ENCODE data around the gene TTC34. TPM values are rescaled to one million over a fixed set of nuclear protein-coding genes. Genes with fewer than 3 reads are reported as not detected.

The TTC34 gene
- total RNA-seq, 1 donor from 2014 or later, result 3.6 TPM

DNA sequence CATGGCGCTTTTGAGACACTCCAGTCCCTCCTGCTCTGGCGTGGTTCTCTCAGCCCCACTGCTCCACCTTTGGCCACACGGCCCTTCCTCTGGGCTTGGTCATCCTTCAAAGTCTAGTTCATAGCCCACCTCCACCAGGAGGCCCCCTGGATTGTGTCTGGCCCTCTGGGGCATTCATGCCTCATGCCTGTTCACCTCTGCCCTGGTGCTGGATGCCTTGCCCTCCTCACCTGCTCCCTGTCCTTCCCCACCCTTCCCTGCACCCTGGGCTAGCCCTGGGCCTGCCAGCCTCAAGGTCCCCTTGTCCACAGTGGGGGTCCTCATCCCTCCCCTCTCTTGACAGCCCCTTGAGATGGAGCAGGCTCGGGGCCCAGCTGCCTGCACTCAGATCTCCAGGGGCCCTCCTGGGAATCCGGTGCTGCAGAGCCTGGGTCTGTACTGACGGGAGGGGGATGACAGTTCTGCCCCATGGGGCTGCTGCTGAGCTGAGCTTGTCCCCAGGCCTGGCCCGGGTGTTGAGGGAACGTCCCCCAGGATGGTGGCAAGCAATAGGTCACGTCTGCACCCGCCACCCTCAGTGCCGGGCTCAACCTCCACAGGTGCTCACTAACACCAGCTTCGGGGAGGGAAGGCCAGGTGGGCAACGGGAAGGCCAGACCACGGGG, 196.5 kb downstream of the TTC34 start:
- Mint-ChIP-seq H3K9me3 (no peaks in the 10 kb centered on the region), H3K27ac (no peak overlapping the region), H3K36me3 (no peaks in the 10 kb centered on the region), H3K27me3 (ENCODE audit: low read depth) (peaks cover 26% of the 10 kb centered on the region), H3K4me1 (no peaks in the 10 kb centered on the region), H3K4me3 (no peak overlapping the region)
- DNase-seq (ENCODE audit: low spot score in 2 of 2, unreplicated experiment in 2 of 2), result peak in 1 of 2 experiments; percentile 36
- TF ChIP-seq, protein P1, sequence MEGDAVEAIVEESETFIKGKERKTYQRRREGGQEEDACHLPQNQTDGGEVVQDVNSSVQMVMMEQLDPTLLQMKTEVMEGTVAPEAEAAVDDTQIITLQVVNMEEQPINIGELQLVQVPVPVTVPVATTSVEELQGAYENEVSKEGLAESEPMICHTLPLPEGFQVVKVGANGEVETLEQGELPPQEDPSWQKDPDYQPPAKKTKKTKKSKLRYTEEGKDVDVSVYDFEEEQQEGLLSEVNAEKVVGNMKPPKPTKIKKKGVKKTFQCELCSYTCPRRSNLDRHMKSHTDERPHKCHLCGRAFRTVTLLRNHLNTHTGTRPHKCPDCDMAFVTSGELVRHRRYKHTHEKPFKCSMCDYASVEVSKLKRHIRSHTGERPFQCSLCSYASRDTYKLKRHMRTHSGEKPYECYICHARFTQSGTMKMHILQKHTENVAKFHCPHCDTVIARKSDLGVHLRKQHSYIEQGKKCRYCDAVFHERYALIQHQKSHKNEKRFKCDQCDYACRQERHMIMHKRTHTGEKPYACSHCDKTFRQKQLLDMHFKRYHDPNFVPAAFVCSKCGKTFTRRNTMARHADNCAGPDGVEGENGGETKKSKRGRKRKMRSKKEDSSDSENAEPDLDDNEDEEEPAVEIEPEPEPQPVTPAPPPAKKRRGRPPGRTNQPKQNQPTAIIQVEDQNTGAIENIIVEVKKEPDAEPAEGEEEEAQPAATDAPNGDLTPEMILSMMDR (IDR thresholded peaks at IDR 0.05; ENCODE audit: unreplicated experiment), result no peak

DNA sequence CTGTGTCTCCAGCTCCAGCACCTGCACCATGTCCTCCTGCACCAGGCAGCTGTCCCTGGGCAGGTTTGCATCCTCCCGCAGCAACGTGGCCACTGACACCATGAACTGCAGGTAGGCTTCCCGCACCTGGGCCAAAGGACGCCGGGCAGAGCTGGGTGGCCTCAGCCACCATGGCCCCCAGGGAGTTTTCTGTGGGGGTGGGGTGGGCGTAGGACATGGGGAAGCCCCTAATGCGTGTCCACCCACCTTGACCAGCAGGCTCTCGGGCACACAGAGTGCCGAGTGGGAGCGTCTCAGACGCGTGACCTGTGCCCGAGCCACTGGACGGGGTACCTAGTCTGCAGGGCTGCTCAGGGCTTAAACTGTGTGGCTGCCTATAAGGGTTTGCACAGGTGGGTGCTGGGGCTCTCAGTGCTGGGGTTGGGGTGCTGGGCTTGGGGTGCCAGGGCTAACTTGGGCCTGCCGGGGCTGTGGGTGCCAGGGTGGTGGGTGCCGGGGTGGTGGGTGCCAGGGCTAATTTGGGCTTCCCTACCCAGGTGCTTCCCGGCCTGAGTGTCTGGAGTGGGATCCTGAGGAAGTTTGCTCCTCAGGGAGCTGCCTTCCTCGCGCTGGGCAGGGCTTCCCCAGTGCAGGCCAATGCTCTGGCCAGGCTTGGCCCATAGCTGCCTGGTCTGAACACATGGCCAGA, 197.2 kb downstream of the TTC34 start:
- no peak overlapping the region for H3K27ac Mint-ChIP-seq
- DNase-seq (ENCODE audit: low spot score in 2 of 2, unreplicated experiment in 2 of 2), result no peak
- no peak overlapping the region for H3K4me3 Mint-ChIP-seq
- no peaks in the 10 kb centered on the region for H3K9me3 Mint-ChIP-seq
- peaks cover 24% of the 10 kb centered on the region for H3K27me3 Mint-ChIP-seq (ENCODE audit: low read depth)
- TF ChIP-seq, protein P1 (IDR thresholded peaks at IDR 0.05; ENCODE audit: unreplicated experiment), result no peak
- H3K4me1 Mint-ChIP-seq, result no peaks in the 10 kb centered on the region
- no peaks in the 10 kb centered on the region for H3K36me3 Mint-ChIP-seq

DNA sequence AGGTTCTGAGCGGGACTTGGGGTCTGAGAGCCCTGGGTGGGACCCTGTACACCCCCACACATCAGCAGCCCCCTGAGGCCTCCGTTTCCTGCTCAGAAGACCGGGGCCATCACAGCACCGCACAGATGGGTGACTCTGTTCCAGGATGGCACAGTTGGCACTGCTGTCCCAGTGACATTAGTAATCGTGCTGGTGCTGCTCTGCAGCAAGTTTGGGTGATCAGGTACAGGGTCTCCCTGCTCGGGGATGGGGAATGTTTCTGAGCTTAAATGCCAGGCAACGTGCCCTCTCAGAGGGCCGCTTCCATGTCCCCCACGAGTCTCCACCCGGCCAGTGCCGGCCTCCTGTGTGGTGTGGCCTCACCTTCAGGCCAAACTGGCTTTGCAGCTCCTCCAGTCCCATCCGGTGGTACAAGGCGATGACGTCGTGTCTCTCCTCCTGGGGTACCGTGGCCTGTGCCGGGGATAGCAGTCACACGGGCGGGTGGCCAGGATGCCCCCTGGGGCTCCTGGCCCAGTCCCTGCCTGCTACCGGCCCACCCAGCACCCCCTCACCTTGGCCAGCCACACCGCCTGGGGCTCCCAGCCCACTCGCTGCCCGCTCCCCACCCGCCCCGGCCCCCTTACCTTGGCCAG, 197.9 kb downstream of the TTC34 start:
- Mint-ChIP-seq H3K4me3 (no peak overlapping the region), H3K9me3 (peaks cover 5% of the 10 kb centered on the region), H3K27ac (no peak overlapping the region), H3K36me3 (no peaks in the 10 kb centered on the region), H3K4me1 (no peaks in the 10 kb centered on the region), H3K27me3 (ENCODE audit: low read depth) (peaks cover 26% of the 10 kb centered on the region)
- DNase-seq (ENCODE audit: low spot score in 2 of 2, unreplicated experiment in 2 of 2), result no peak
- TF ChIP-seq, protein P1 (IDR thresholded peaks at IDR 0.05; ENCODE audit: unreplicated experiment), result no peak

DNA sequence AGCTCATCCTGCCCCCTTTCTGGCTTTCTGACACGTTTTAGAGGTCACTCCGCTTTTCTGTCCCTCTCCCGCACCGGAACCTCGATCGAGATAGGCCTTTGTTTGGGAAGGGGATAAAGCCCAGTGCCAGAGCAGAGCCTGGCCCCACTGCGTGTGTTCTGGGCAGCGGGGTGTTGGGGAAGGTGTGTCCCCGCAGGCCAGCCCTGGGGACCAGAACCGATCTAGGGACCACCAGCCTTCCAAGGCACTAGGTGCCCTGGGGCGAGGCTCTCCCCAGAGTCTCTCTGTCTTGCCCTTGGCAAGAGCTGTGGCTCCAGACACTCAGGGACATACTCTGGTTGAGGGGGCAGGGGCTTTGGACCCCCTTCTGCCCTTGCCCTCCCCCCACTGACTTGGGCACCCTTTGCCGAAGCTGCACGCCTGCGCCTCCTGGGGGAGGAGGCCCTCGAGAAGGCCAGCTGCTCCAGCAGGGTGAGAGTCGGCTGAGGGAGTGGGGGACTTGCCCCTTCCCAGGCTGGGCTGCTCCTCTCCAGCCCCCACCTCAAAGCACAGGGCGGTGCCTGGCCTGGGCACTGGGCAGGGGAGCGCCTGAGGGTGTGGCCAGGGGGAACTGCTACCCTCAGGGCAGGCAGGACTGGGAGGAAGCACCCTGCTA, 198.5 kb downstream of the TTC34 start:
- no peak for DNase-seq (ENCODE audit: low spot score in 2 of 2, unreplicated experiment in 2 of 2)
- no peaks in the 10 kb centered on the region for H3K4me1 Mint-ChIP-seq

DNA sequence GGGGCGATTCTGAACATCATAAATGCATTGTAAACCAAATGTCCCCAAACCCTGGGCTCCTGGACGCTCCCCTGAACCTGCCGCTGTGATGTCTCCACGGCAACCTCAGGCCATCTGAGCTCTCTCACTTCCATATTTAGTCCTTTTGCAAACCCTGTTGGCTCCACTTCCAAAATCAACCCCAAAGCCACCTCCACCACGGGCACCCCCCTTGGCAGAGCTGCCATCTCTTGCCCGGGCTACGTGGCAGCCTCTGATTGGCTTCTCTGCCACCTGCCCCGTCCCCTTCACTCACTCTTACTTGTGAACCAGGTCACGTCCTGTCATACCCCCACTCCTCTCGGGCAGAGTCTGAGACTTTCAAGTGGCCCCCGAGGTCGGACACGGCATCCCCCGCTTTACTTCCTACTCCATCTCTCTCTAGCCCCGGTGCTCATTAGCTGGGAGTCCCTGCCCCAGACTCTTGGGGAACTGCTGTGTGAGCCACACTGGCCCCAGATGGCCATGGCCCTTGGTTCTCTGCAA, 199.1 kb downstream of the TTC34 start:
- no peaks in the 10 kb centered on the region for H3K4me1 Mint-ChIP-seq
- no peak for DNase-seq (ENCODE audit: low spot score in 2 of 2, unreplicated experiment in 2 of 2)
- no peak overlapping the region for H3K27ac Mint-ChIP-seq
- peaks cover 34% of the 10 kb centered on the region for H3K27me3 Mint-ChIP-seq (ENCODE audit: low read depth)
- no peak overlapping the region for H3K4me3 Mint-ChIP-seq
- H3K36me3 Mint-ChIP-seq, result no peaks in the 10 kb centered on the region
- H3K9me3 Mint-ChIP-seq, result peaks cover 8% of the 10 kb centered on the region
- TF ChIP-seq, protein P1 (IDR thresholded peaks at IDR 0.05; ENCODE audit: unreplicated experiment), result no peak

More for the DNA sequence above, 198.5 kb downstream of the TTC34 start:
- H3K27ac Mint-ChIP-seq, result no peak overlapping the region
- peaks cover 30% of the 10 kb centered on the region for H3K27me3 Mint-ChIP-seq (ENCODE audit: low read depth)
- TF ChIP-seq, protein P1 (IDR thresholded peaks at IDR 0.05; ENCODE audit: unreplicated experiment), result no peak
- peaks cover 8% of the 10 kb centered on the region for H3K9me3 Mint-ChIP-seq
- H3K4me3 Mint-ChIP-seq, result no peak overlapping the region
- H3K36me3 Mint-ChIP-seq, result no peaks in the 10 kb centered on the region

All from mesothelial cell of epicardium (in vitro differentiated cells).